Loucy (cell line): ENCODE results near the gene TMEM45A.

Experiments used
- CTCF ChIP-seq: fragments of 200-600 bp; sonication (generic); conservative IDR thresholded peaks from 2 replicates; pipeline ENCODE4 v1.5.1; 2014; ENCODE audit warnings: mild to moderate bottlenecking, antibody characterized with exemption, low read length
- EZH2phosphoT487 ChIP-seq: fragments of 200-600 bp; IDR thresholded peaks from 2 replicates; pipeline ENCODE4 v1.6.1; 2018; ENCODE audit warnings: antibody characterized with exemption, mild to moderate bottlenecking, moderate library complexity, borderline replicate concordance

- TF ChIP-seq CTCF (no peak), EZH2phosphoT487 (no peak)
These were observed 30.8 kb downstream of the TMEM45A start for GRCh38 chr3:100523050-100523760.
